Neutrophil (primary cell): ENCODE data around the gene HMCN1.

ENCODE experiments used
- H3K27ac ChIP-seq: fragments of 200-600 bp; sonication (generic); 2 replicates; pipeline ENCODE4 v1.5.1; 2016; ENCODE audit warnings: mild to moderate bottlenecking, moderate library complexity
- H3K27me3 ChIP-seq: fragments of 200-600 bp; sonication (generic); 2 replicates; pipeline ENCODE4 v1.6.0; 2016; ENCODE audit warnings: mild to moderate bottlenecking
- H3K36me3 ChIP-seq: fragments of 200-600 bp; sonication (generic); 2 replicates; pipeline ENCODE4 v1.5.1; 2017
- H3K4me1 ChIP-seq, 2 experiments: fragments of 200-600 bp in 1 of 2; sonication (generic) in 1 of 2; 1 replicate in 1 of 2; 2 replicates in 1 of 2; pipeline versions ENCODE4 v1.5.1 to v1.6.1; 2013 to 2016; ENCODE audit warnings: low read depth in 1 of 2, low read length in 1 of 2, mild to moderate bottlenecking in 1 of 2, moderate library complexity in 1 of 2; ENCODE audit not compliant: control insufficient read depth in 1 of 2, insufficient read depth in 1 of 2
- H3K4me3 ChIP-seq, 2 experiments: fragments of 200-600 bp in 1 of 2; sonication (generic) in 1 of 2; 1 replicate in 1 of 2; 2 replicates in 1 of 2; pipeline ENCODE4 v1.5.1; 2013 to 2016; ENCODE audit warnings: low read depth in 1 of 2, low read length in 1 of 2, mild to moderate bottlenecking in 1 of 2, moderate library complexity in 1 of 2
- H3K9me3 ChIP-seq: fragments of 200-600 bp; sonication (generic); 2 replicates; pipeline ENCODE4 v1.5.1; 2016
- TF ChIP-seq, protein P1 (sequence below): fragments of 200-600 bp; sonication (generic); IDR thresholded peaks from 2 replicates; pipeline ENCODE4 v1.5.1; 2016; ENCODE audit warnings: antibody characterized with exemption

Gene HMCN1

DNA sequence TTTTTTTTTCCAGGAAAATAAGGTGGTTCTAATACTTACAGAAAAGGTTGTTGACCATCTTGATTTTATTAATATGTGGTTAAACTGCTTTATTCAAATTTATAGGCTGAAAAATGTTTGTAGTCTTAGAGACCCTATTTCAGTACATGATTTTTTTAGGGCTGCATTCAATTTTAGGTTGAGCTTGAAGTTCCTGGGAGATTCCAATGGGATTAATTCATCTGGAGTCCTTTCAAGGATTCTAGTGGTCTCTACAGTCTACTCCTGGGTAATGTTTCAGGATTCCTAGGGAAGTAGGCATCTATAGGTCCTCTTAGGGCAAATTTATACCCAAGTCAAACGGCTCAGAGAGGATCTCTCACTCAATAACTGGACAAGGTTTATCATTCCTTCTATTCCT, 126.7 kb downstream of the HMCN1 start:
- H3K4me1 ChIP-seq, result no peaks in the 10 kb centered on the region
- TF ChIP-seq, protein P1, sequence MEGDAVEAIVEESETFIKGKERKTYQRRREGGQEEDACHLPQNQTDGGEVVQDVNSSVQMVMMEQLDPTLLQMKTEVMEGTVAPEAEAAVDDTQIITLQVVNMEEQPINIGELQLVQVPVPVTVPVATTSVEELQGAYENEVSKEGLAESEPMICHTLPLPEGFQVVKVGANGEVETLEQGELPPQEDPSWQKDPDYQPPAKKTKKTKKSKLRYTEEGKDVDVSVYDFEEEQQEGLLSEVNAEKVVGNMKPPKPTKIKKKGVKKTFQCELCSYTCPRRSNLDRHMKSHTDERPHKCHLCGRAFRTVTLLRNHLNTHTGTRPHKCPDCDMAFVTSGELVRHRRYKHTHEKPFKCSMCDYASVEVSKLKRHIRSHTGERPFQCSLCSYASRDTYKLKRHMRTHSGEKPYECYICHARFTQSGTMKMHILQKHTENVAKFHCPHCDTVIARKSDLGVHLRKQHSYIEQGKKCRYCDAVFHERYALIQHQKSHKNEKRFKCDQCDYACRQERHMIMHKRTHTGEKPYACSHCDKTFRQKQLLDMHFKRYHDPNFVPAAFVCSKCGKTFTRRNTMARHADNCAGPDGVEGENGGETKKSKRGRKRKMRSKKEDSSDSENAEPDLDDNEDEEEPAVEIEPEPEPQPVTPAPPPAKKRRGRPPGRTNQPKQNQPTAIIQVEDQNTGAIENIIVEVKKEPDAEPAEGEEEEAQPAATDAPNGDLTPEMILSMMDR, result no peak
- no peaks in the 10 kb centered on the region for H3K36me3 ChIP-seq
- no peaks in the 10 kb centered on the region for H3K9me3 ChIP-seq
- H3K27me3 ChIP-seq, result no peaks in the 10 kb centered on the region
- H3K4me3 ChIP-seq, result no peak overlapping the region
- no peak overlapping the region for H3K27ac ChIP-seq

DNA sequence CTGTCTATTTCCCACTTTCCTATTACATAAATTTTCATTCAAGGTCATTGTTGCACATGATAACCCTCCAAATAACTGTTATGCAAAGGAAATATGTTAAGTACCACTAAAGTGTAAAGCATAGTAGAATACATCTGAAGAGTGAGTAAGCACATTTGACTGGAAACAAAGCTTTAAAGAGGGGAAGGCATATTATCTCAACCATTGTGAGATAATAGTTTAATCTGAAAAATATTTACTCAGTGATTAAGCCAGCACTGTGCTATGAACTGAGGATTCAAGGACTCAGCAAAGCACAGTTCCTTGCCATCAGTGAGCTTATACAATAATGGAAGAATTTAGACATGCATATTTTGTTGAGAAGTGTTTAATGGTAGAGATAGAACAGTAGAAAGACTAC, 127.4 kb downstream of the HMCN1 start:
- Histone ChIP-seq H3K36me3 (no peaks in the 10 kb centered on the region), H3K4me3 (no peak overlapping the region), H3K27me3 (no peaks in the 10 kb centered on the region), H3K4me1 (no peaks in the 10 kb centered on the region), H3K27ac (no peak overlapping the region), H3K9me3 (no peaks in the 10 kb centered on the region)
- TF ChIP-seq, protein P1, result no peak

DNA sequence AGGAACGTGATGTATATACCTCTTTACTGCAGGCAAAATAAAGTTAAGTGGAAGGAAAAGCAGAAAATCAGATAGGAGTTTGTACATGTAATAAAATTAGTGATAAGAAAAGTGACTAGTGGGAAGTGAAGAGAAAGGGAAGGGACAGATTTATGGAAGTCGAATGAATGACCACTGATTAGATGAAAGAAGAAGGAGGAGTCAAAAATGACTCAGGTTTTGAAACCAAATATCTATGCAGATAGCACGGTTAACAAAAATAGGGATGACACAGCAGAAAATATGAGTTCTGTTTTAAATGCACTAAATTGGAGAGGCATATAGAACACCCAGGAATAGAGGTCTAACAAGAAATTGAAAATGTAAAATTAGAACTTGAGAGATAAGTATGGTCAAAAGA, 128.0 kb downstream of the HMCN1 start:
- TF ChIP-seq, protein P1, result no peak
- no peak overlapping the region for H3K27ac ChIP-seq
- H3K27me3 ChIP-seq, result no peaks in the 10 kb centered on the region
- H3K36me3 ChIP-seq, result no peaks in the 10 kb centered on the region
- no peaks in the 10 kb centered on the region for H3K9me3 ChIP-seq
- H3K4me3 ChIP-seq, result no peak overlapping the region
- no peaks in the 10 kb centered on the region for H3K4me1 ChIP-seq

DNA sequence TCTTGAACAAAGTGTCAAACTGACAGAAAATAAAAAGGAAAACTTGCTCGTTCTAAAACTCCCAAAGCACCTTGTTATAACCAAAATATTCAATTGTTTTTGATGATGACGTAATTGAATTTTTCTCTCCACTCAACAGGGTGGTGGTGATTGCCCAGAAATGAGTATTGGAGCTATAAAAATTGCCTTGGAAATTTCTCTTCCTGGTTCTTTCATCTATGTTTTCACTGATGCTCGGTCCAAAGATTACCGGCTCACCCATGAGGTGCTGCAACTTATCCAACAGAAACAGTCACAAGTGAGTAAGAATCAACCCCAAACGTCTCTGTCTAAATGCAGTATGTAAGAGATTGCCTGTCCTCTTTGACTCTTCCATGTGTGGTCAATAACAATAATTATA, 130.1 kb downstream of the HMCN1 start:
- Histone ChIP-seq H3K27me3 (no peaks in the 10 kb centered on the region), H3K4me3 (no peak overlapping the region), H3K4me1 (no peaks in the 10 kb centered on the region), H3K9me3 (no peaks in the 10 kb centered on the region), H3K27ac (no peak overlapping the region), H3K36me3 (no peaks in the 10 kb centered on the region)
- TF ChIP-seq, protein P1, result no peak

DNA sequence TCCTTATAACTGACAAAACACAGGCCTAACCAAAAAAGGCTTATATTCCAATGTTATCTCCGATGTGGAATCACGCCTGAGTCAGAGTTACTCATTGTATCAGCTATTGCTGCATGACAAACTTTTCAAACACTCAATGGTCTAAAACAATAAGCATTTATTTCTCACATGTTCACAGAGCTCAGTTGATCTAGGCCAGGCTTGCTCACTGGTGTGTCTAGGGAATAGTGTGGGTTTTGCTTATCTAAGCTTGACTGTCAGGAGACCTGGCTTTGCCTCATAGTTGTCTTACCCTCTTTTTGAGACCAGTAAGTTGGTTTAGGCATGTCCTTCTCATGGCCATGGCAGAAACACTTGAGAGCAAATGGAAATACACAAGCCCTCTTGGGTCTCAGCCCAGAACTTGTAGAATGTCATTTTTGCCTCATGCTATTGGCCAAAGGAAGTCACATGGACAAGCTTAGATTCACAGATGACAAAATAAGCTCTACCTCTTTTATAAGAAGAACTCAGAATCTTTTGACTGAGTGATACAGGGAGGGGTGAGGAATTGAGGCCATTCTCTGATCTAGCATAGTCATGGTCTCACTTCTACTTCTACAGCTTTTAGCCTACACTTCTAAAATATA, 130.8 kb downstream of the HMCN1 start:
- no peak overlapping the region for H3K4me3 ChIP-seq
- no peak overlapping the region for H3K27ac ChIP-seq
- H3K4me1 ChIP-seq, result no peaks in the 10 kb centered on the region
- H3K27me3 ChIP-seq, result no peaks in the 10 kb centered on the region
- TF ChIP-seq, protein P1, result no peak
- H3K9me3 ChIP-seq, result no peaks in the 10 kb centered on the region
- no peaks in the 10 kb centered on the region for H3K36me3 ChIP-seq

DNA sequence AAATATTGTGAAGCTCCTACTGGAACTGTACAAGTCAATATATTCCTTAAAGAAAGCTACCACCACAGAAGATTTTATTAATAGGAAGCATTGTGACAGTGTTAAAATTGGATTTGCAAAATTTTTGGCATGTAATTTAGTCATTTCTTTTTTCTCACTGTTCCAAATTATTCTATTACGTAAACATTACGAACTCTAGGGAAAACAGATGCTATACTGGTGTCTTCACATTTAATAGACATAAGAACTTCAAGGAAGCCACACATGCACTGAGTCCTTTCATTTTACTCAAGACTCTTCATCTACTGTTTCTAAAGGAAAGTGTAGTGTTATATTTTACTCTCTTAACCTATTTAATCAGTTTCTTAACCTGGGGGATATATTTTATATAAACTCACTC, 135.4 kb downstream of the HMCN1 start:
- Histone ChIP-seq H3K36me3 (no peaks in the 10 kb centered on the region), H3K9me3 (no peaks in the 10 kb centered on the region), H3K4me3 (no peak overlapping the region), H3K27ac (no peak overlapping the region), H3K27me3 (no peaks in the 10 kb centered on the region), H3K4me1 (no peaks in the 10 kb centered on the region)
- TF ChIP-seq, protein P1, result no peak
